A673 (cell line): ENCODE results near the gene MMP27. TPM values are rescaled to one million over a fixed set of nuclear protein-coding genes. Genes with fewer than 3 reads are reported as not detected.

ENCODE experiments used
- BruUV-seq: library from RNA; stranded (reverse); fragments of 400-500 nt; replicated peaks from 2 replicates; lab custom pipeline; 2021; lab: Mats Ljungman, UMichigan
- CTCF ChIA-PET: fragments of 300-600 bp; sonication (Branson Sonifier 250); formaldehyde crosslinking; loops from one replicate; lab custom pipeline; 2022; ENCODE audit warnings: antibody characterized with exemption; lab: Charles Lee
- POLR2A ChIA-PET: fragments of 300-600 bp; sonication (Branson Sonifier 250); formaldehyde crosslinking; loops from one replicate; lab custom pipeline; 2022; ENCODE audit warnings: antibody characterized with exemption; ENCODE audit not compliant: low non-redundant PET; lab: Charles Lee
- DNase-seq: peaks from one replicate; pipeline ENCODE4 v3.0.0-alpha.2; 2015; ENCODE audit warnings: low spot score
- H3K27ac ChIP-seq: fragments of 200-600 bp; sonication (generic); 2 replicates; pipeline ENCODE4 v1.5.1; 2016; ENCODE audit warnings: mixed run types, low read depth, mild to moderate bottlenecking, mixed read lengths, antibody characterized with exemption, low read length; ENCODE audit not compliant: poor library complexity, severe bottlenecking
- H3K27me3 ChIP-seq: fragments of 200-600 bp; sonication (generic); replicated peaks from 2 replicates; pipeline ENCODE4 v1.6.1; 2017; ENCODE audit warnings: mixed run types, low read depth, mild to moderate bottlenecking, mixed read lengths, antibody characterized with exemption, low read length; ENCODE audit not compliant: insufficient read depth, poor library complexity
- H3K36me3 ChIP-seq: fragments of 200-600 bp; sonication (generic); 2 replicates; pipeline ENCODE4 v1.6.1; 2016; ENCODE audit warnings: mixed run types, mild to moderate bottlenecking, mixed read lengths, antibody characterized with exemption, low read length; ENCODE audit not compliant: insufficient read depth, poor library complexity, severe bottlenecking
- H3K4me1 ChIP-seq: fragments of 200-600 bp; sonication (generic); 2 replicates; pipeline ENCODE4 v1.6.1; 2017; ENCODE audit warnings: mixed run types, mild to moderate bottlenecking, mixed read lengths, antibody characterized with exemption, low read length; ENCODE audit not compliant: insufficient read depth, poor library complexity, severe bottlenecking
- H3K4me3 ChIP-seq: fragments of 200-600 bp; sonication (generic); 2 replicates; pipeline ENCODE4 v1.5.1; 2016; ENCODE audit warnings: low read depth, mixed run types, mild to moderate bottlenecking, mixed read lengths, low read length; ENCODE audit not compliant: poor library complexity, severe bottlenecking
- H3K9me3 ChIP-seq: fragments of 200-600 bp; sonication (generic); 2 replicates; pipeline ENCODE4 v1.6.1; 2016; ENCODE audit warnings: mixed run types, low read depth, mild to moderate bottlenecking, mixed read lengths, antibody characterized with exemption, low read length; ENCODE audit not compliant: poor library complexity, severe bottlenecking
- CTCF ChIP-seq: fragments of 300-800, 200-600 bp; sonication (generic); conservative IDR thresholded peaks from 2 replicates; pipeline ENCODE4 v1.5.1; 2017; ENCODE audit warnings: low read depth, mild to moderate bottlenecking, antibody characterized with exemption, low read length, moderate library complexity, mixed read lengths
- EZH2 ChIP-seq: fragments of 200-600 bp; sonication (generic); IDR thresholded peaks from 2 replicates; pipeline ENCODE4 v1.6.1; 2017; ENCODE audit warnings: borderline replicate concordance, low read depth, mild to moderate bottlenecking, mixed read lengths, antibody characterized with exemption, low read length; ENCODE audit not compliant: poor library complexity, severe bottlenecking
- intact Hi-C: fragments of 100-400 bp; cut with micrococcal nuclease; formaldehyde crosslinking; loops from one replicate; pipeline ENCODE4 v1.10.0; 2022; ENCODE audit not compliant: unreplicated experiment
- total RNA-seq: library from RNA; stranded (reverse); gene quantifications from 2 replicates; pipeline ENCODE4 v1.2.3, GENCODE V29; 2021

MMP27 gene
- total RNA-seq, 1 experiment from 2014 or later = not detected

GRCh38 chr11:102704841-102705240, 728 bp downstream of the MMP27 start:
- ChIA-PET POLR2A (no interaction called here), CTCF (no interaction called here)
- intact Hi-C loops = no loop called here
- no peak overlapping the region for H3K4me3 ChIP-seq
- no peak overlapping the region for H3K27ac ChIP-seq
- no peaks in the 10 kb centered on the region for H3K27me3 ChIP-seq
- H3K36me3 ChIP-seq = no peaks in the 10 kb centered on the region
- H3K4me1 ChIP-seq = no peaks in the 10 kb centered on the region
- no peak for DNase-seq
- BruUV-seq = no TSS peak
- TF ChIP-seq CTCF (no peak), EZH2 (no peak)
- H3K9me3 ChIP-seq = no peaks in the 10 kb centered on the region

GRCh38 chr11:102703826-102704493, 1.6 kb downstream of the MMP27 start:
- CTCF ChIA-PET = no interaction called here
- POLR2A ChIA-PET = interaction anchor here (0.7 kb wide), 1 partner anchor 10 kb away, joined by 3 read pairs; no protein-coding TSS in a partner anchor

GRCh38 chr11:102695201-102695600, 10.4 kb downstream of the MMP27 start:
- TF ChIP-seq EZH2 = no peak
- TF ChIP-seq CTCF = no peak
- Histone ChIP-seq H3K36me3 (no peaks in the 10 kb centered on the region), H3K27ac (no peak overlapping the region), H3K27me3 (no peaks in the 10 kb centered on the region), H3K9me3 (no peaks in the 10 kb centered on the region), H3K4me1 (no peaks in the 10 kb centered on the region), H3K4me3 (no peak overlapping the region)
- POLR2A ChIA-PET = no interaction called here
- CTCF ChIA-PET = no interaction called here
- DNase-seq = no peak
- intact Hi-C loops = no loop called here
- no TSS peak for BruUV-seq

More at GRCh38 chr11:102703826-102704493, 1.6 kb downstream of the MMP27 start:
- H3K4me1 ChIP-seq = no peaks in the 10 kb centered on the region
- H3K27ac ChIP-seq = no peak overlapping the region
- intact Hi-C loops = no loop called here
- no peaks in the 10 kb centered on the region for H3K36me3 ChIP-seq
- no peaks in the 10 kb centered on the region for H3K27me3 ChIP-seq
- no peak for DNase-seq
- no peak for TF ChIP-seq EZH2
- TF ChIP-seq CTCF = no peak
- no peak overlapping the region for H3K4me3 ChIP-seq
- no TSS peak for BruUV-seq
- H3K9me3 ChIP-seq = no peaks in the 10 kb centered on the region
